Heart left ventricle (tissue), 16 donors: ENCODE results near the gene CCNL2. TPM values are rescaled to one million over a fixed set of nuclear protein-coding genes. Genes with fewer than 3 reads are reported as not detected.

Source experiments
- ATAC-seq, 4 donors: fragments of 200-7000 bp; cut with Tn5 transposase; one replicate each; pipeline ENCODE4 v1.9.1; 2020 to 2022; ENCODE audit warnings: moderate library complexity in 4 of 4, mild to moderate bottlenecking in 3 of 4, moderate number of reproducible peaks in 1 of 4
- DNase-seq, 5 donors: peaks; one replicate each; pipeline ENCODE4 v3.0.0-alpha.2; 2020
- H3K27ac ChIP-seq, 12 donors: fragments of 200-600 bp; sonication (generic) in 4 of 12; one replicate each; pipeline versions ENCODE4 v1.5.0 to v1.8.0; 2016 to 2022; ENCODE audit warnings: mild to moderate bottlenecking in 2 of 12
- H3K27me3 ChIP-seq, 9 donors: fragments of 200-600 bp; sonication (generic) in 2 of 9; one replicate each; pipeline versions ENCODE4 v1.5.1 to v1.8.0; 2016 to 2022; ENCODE audit warnings: mild to moderate bottlenecking in 3 of 9
- H3K36me3 ChIP-seq, 9 donors: fragments of 200-600 bp; sonication (generic) in 2 of 9; one replicate each; pipeline versions ENCODE4 v1.5.0 to v1.8.0; 2018 to 2022; ENCODE audit warnings: mild to moderate bottlenecking in 2 of 9
- H3K4me1 ChIP-seq, 12 donors: fragments of 200-600 bp; sonication (generic) in 4 of 12; one replicate each; pipeline versions ENCODE4 v1.5.0 to v1.8.0; 2016 to 2022; ENCODE audit warnings: mild to moderate bottlenecking in 3 of 12
- H3K4me3 ChIP-seq, 12 donors: fragments of 200-600 bp; sonication (generic) in 4 of 12; one replicate each; pipeline versions ENCODE4 v1.5.0 to v1.8.0; 2017 to 2022; ENCODE audit warnings: mild to moderate bottlenecking in 9 of 12, moderate library complexity in 4 of 12
- H3K9me3 ChIP-seq, 12 donors: fragments of 200-600 bp; sonication (generic) in 4 of 12; one replicate each; pipeline versions ENCODE4 v1.5.0 to v1.8.0; 2016 to 2022; ENCODE audit warnings: mild to moderate bottlenecking in 1 of 12
- POLR2A ChIP-seq, 2 donors: fragments of 450-650 bp; IDR thresholded peaks; one replicate each; pipeline ENCODE4 v1.6.1; 2017; ENCODE audit warnings: antibody characterized with exemption in 2 of 2, mild to moderate bottlenecking in 2 of 2, moderate library complexity in 2 of 2
- WGBS, 4 donors: extraction: QIAGEN DNeasy Blood & Tissue Kit in 2 of 4; methylation state at CpG; one replicate each; pipeline versions ENCODE4 v1.1.5 to v1.1.7; 2013 to 2018; 5-methylcytosine and 5-hydroxymethylcytosine counted together
- intact Hi-C, 10 donors: fragments of 100-400 bp; cut with DNase I; formaldehyde crosslinking; loops; one replicate each; pipeline versions ENCODE4 v1.11.1 to v1.14.2; 2022
- polyA plus RNA-seq, 2 donors: library from polyadenylated mRNA; stranded (reverse); fragments of 200-250 nt; gene quantifications; one replicate each; pipeline ENCODE4 v1.2.3, GENCODE V29; 2013
- total RNA-seq, 9 donors: library from RNA; depleted of rRNA in 2 of 9; stranded (reverse); fragments of >200 nt in 2 of 9; fragmentation: NEBNext Ultra II Directional in 3 of 9; extraction: Animal tissue kit (Norgen Biotek cat#: 25700) in 3 of 9; gene quantifications; one replicate each; pipeline versions ENCODE4 v1.1.0 to v1.2.4, GENCODE V29; 2016 to 2023
- TF ChIP-seq, protein P1 (sequence below), 12 donors: fragments of 200-600 bp; sonication (generic) in 4 of 12; IDR thresholded peaks; one replicate each; pipeline versions ENCODE4 v1.5.0 to v1.8.0; 2018 to 2022; ENCODE audit warnings: antibody characterized with exemption in 12 of 12, mild to moderate bottlenecking in 5 of 12
- donor health status: ischemic (EF 13 %, LVEDD 7.1; RV severe dilation, severe dysfunction).
- donor health status: healthy with polysubstance abuse.
- donor health status: DM: no; HTN: yes; CAD: no.
- donor health status: DM: no; HTN: no; CAD: no.
- donor health status: ischemic (EF 25% LVEDD 6.9; RV normal size, moderate dysfunction).
- donor health status: ischemic (EF 25% LVEDD 5.7; RV mildly dilated, moderate dysfunction).
- donor health status: healthy.
- donor health status: DM: yes; HTN: yes; CAD: no.
- donor health status: ischemic (EF 35%, LVEDD 5.7; RV mildly dilated, moderate dysfunction).
- donor health status: nonischemic (EF 11% LVEDD 7.7; RV severe dilation, severe dysfunction).
- donor health status: DM: yes; HTN: yes; CAD: no.
- donor health status: PGD.
- donor health status: ischemic (EF 29% LVEDD 5.4; RV normal size, mild dysfunction).
- donor health status: nonischemic (EF 23%, LVEDD 6.1; RV moderate dilation, normal function).

The CCNL2 gene
- total and polyA plus RNA-seq, 11 donors, result 35.4 to 87.8 (median 50.7) TPM

DNA sequence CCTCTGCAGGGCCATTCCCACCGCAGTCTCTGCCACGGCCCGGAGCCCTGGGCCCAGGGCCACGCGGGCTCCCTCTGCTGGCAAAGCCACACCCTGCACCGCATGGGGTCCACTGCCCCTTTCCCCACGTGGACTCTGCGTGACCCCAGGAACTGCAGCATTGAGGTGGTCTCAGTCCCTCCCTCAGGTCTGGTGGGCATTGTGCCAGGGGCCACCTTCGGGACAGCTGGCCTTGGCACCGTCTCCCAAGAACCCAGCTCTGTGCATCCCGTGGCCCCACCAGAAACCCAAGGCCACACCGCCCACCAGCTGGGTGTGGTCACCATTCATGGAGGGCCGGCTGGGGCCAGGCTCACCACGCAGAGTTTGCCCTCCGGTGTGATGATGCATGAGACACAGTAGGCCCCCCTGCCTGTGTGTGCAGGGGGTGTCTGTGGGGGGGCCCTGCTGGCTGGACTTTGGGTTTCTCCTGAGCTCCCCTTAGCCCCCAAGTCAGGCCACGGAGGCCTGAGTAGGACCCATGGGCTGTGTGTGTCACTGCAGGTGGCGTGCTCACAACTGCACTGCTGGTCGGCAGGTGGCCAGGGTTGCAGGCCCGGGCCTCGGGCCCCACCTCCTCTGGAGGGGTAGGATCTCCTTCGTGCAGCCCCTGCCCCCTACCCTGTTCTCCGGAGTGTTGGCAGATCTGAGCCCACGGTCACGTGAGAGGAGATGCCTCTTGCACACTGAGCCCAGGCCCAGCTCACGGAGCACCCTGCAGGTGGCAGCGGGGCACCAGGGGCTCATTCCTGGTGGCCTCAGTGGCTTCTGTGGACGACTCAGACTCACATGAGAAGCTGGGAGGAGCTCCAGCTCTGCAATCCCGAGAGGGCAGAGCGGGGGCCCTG is 42.1 kb upstream of the CCNL2 start:
- H3K36me3 ChIP-seq, result no peaks in the 10 kb centered on the region
- TF ChIP-seq, protein P1, sequence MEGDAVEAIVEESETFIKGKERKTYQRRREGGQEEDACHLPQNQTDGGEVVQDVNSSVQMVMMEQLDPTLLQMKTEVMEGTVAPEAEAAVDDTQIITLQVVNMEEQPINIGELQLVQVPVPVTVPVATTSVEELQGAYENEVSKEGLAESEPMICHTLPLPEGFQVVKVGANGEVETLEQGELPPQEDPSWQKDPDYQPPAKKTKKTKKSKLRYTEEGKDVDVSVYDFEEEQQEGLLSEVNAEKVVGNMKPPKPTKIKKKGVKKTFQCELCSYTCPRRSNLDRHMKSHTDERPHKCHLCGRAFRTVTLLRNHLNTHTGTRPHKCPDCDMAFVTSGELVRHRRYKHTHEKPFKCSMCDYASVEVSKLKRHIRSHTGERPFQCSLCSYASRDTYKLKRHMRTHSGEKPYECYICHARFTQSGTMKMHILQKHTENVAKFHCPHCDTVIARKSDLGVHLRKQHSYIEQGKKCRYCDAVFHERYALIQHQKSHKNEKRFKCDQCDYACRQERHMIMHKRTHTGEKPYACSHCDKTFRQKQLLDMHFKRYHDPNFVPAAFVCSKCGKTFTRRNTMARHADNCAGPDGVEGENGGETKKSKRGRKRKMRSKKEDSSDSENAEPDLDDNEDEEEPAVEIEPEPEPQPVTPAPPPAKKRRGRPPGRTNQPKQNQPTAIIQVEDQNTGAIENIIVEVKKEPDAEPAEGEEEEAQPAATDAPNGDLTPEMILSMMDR (IDR thresholded peaks at IDR 0.05), result peak; percentile 84 to 95 (median 90)
- no peak for TF ChIP-seq POLR2A (IDR thresholded peaks at IDR 0.05)
- peak overlapping the region in 1 of 12 donors; percentile 36 for H3K27ac ChIP-seq
- peaks cover 0 to 26% (median 17%) of the 10 kb centered on the region in 12 donors for H3K4me1 ChIP-seq
- no peaks in the 10 kb centered on the region for H3K9me3 ChIP-seq
- 39 to 61% (median 45%) methylated on average over 11 to 29 of the region's 29 CpGs for WGBS, 4 donors
- intact Hi-C loops, result loop anchor here in 5 of 10 donors (2.0 to 5.0 kb wide), 3 partner anchors 34 to 61 kb away; partner anchors contain the start of gene MRPL20 (in 4 of the 5)
- ATAC-seq (peak; percentile 47 to 86 (median 76)), DNase-seq (peak in 2 of 5 donors; percentile 57 to 69)
- H3K27me3 ChIP-seq, result peaks cover 0 to 5% (median 0%) of the 10 kb centered on the region in 9 donors
- no peak overlapping the region for H3K4me3 ChIP-seq

DNA sequence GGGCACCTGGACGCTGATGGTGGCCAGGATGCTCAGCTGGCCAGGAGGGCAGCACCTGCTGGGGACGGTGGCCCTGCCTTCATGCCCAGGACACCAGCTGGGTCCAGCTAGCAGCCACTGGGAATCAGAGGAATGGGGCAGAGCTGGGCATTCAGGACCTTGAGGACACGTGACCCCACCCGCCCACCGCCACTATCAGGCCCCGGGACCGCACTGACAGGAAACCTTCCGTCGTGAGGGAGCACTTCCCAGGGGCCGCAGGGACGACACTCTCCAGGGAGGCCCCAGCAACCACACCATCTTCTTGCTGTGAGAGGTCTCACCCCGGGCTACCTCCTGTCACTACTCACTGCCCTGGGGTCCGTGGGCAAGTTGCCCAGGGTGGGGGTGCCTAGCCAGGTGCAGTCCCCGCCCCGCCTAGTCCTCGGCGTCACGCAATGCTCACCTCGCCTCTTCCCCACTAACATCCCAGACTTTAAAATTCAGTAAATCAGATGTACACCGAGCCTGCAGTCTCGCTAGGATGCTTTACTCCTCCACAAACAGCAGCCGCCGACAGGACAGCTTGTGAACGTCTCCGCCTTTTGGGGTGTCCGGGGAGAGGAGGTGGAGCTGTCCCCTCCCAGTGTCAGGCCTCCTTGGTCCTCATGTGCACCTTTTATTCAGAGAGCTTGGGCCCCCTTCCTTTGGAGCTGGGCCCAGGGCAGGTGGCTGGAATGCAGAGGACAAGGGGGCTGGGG is 41.3 kb upstream of the CCNL2 start:
- DNase-seq (no peak), ATAC-seq (no peak)
- Histone ChIP-seq H3K27me3 (peaks cover 0 to 14% (median 0%) of the 10 kb centered on the region in 9 donors), H3K9me3 (no peaks in the 10 kb centered on the region), H3K4me3 (no peak overlapping the region), H3K27ac (peak overlapping the region in 1 of 12 donors; percentile 36), H3K36me3 (no peaks in the 10 kb centered on the region), H3K4me1 (peaks cover 4 to 32% (median 20%) of the 10 kb centered on the region in 12 donors)
- 72 to 77% (median 75%) methylated on average over 24 to 26 of the region's 26 CpGs for WGBS, 4 donors
- no peak for TF ChIP-seq POLR2A (IDR thresholded peaks at IDR 0.05)
- TF ChIP-seq, protein P1 (IDR thresholded peaks at IDR 0.05), result no peak
- intact Hi-C loops, result loop anchor here in 5 of 10 donors (2.0 to 5.0 kb wide), 3 partner anchors 33 to 62 kb away; partner anchors contain the start of gene MRPL20 (in 4 of the 5)

DNA sequence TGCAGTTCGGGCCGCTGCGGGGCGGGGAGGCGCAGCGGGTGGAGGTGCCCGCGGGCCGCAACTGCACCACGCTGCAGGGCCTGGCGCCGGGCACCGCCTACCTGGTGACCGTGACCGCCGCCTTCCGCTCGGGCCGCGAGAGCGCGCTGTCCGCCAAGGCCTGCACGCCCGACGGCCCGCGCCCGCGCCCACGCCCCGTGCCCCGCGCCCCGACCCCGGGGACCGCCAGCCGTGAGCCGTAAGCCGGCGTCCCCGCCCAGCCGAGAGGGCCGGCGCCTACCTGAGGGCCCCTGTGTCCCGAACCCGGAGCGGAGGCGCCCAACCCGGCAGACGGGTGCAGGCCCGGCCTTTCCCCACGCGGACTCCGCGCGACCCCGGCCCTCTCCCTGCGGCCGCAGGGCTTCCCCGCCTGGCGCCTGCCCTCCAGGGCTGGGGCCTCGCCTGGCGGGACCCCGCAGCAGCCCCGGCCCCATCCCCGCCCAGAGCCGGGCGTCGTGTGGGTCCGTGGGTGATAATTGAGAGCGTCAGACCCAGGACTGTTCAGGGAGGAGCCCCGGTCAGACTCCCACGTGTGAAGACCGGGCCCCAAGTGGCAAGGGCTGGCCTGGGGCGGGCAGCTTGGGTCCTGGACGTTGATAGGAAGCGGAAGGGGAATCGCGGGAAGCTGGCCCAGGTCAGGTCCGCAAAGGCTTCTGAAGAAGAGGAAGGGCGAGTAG is 40.6 kb upstream of the CCNL2 start:
- H3K4me1 ChIP-seq, result peaks cover 5 to 40% (median 27%) of the 10 kb centered on the region in 12 donors
- intact Hi-C loops, result loop anchor here in 5 of 10 donors (2.0 to 5.0 kb wide), 3 partner anchors 32 to 63 kb away; partner anchors contain the start of gene MRPL20 (in 4 of the 5)
- no peak for TF ChIP-seq POLR2A (IDR thresholded peaks at IDR 0.05)
- TF ChIP-seq, protein P1 (IDR thresholded peaks at IDR 0.05), result no peak
- H3K27me3 ChIP-seq, result peaks cover 0 to 21% (median 0%) of the 10 kb centered on the region in 9 donors
- H3K36me3 ChIP-seq, result no peaks in the 10 kb centered on the region
- DNase-seq, result no peak
- ATAC-seq, result no peak
- H3K27ac ChIP-seq, result no peak overlapping the region
- 79 to 91% (median 82%) methylated on average over 35 to 82 of the region's 82 CpGs for WGBS, 4 donors
- no peak overlapping the region for H3K4me3 ChIP-seq
- no peaks in the 10 kb centered on the region for H3K9me3 ChIP-seq
